ENCODE results near the gene LTO1.
A peak's percentile ranks its signal among the peaks of the same experiment; 100 is the strongest.

Gene LTO1

DNA sequence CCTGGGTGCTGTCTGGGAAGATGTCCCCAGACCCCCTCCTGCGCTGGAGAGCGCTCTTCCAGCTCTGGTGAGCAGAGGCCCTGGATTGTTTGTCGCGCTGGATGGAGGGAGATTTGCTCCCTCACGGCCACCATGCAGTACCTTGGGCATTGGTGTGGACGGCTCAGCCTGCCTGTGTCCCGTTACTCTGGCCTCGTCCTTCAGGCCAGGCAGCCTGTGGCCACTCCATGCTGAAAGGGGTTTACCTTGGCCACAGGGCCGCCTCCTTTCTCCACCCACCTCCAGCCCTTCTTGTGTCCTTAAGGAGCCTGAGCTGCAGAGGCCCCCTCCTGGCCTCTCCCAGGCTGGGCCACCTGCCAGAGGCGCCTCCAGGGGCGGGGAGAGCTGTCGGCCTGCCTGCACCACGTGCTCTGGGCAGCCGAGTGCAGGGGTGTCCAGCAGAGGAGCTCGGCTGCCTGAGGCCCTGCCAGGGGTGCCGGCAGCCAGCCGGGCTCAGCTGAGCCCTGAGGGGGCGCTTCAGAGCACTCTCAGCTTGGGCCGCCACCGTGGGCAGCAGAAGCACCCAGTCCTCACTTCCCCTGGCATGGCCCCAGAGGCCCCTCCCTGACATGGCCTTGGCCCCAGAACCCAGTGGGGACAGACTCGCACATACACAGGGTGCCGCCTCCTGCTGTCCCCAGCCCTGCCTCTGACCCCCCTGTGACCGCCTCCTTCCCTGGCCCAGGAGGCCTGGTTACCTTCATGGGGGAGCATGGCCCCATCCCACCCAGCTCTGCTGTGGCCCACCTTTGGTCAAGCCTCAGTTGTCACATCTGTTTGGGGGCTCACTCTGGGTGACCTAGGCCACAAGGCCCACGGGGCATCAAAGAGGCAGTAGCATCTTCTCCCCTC lies 30.8 kb downstream of the LTO1 start:
- peak; percentile 83 for DNase-seq

- DNase-seq = no peak
These were observed 31.5 kb downstream of the LTO1 start for GRCh38 chr11:69643646-69644045.

- DNase-seq = peak; percentile 66
These were observed 32.1 kb downstream of the LTO1 start for GRCh38 chr11:69642913-69643632.

GRCh38 chr11:69642549-69642912 lies 32.6 kb downstream of the LTO1 start:
- DNase-seq = no peak

- no peak for DNase-seq
These were observed 33.2 kb downstream of the LTO1 start for GRCh38 chr11:69641681-69642548.

DNA sequence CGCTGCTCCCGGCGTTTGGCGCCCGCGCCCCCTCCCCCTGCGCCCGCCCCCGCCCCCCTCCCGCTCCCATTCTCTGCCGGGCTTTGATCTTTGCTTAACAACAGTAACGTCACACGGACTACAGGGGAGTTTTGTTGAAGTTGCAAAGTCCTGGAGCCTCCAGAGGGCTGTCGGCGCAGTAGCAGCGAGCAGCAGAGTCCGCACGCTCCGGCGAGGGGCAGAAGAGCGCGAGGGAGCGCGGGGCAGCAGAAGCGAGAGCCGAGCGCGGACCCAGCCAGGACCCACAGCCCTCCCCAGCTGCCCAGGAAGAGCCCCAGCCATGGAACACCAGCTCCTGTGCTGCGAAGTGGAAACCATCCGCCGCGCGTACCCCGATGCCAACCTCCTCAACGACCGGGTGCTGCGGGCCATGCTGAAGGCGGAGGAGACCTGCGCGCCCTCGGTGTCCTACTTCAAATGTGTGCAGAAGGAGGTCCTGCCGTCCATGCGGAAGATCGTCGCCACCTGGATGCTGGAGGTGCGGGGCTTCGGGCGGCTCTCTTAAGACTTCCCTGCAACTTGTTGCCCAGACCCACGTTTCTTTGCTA lies 34.1 kb downstream of the LTO1 start, which contains the start of gene CCND1:
CCND1 (plus strand) TSS at position 162 of the 587 bp plus-strand sequence; CDS start at position 320, 158 bp downstream.
- peak; percentile 92 for DNase-seq

GRCh38 chr11:69640260-69640994 lies 34.7 kb downstream of the LTO1 start:
- peak; percentile 64 for DNase-seq

GRCh38 chr11:69639831-69640230 lies 35.3 kb downstream of the LTO1 start:
- no peak for DNase-seq

DNA sequence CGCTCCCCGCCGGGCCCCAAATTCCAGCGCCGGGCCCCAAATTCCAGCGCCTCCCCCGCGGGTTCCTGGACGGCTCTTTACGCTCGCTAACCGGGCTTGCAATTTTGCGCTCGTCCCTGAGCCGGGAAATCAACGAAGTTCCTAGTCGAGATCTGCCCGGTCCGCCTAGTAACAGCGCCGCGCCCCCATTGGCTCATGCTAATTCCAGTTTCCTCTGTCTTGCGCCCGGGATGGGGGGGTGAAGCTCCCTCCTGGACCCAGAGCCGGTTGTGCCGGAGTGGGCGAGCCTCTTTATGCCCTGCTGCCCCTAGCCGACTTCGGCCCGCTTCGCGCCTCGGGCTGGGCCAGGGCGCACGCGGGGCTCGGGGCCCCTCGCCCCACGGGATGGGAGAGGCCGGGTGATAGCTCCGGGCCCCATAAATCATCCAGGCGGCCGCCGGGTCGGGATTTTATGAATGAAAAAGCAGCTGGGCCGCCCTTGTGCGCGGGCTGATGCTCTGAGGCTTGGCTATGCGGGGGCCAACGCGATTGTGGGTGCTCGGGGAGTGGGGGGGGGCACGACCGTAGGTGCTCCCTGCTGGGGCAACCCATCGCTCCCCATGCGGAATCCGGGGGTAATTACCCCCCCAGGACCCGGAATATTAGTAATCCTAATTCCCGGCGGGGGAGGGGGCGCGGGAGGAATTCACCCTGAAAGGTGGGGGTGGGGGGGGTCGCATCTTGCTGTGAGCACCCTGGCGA lies 36.0 kb downstream of the LTO1 start:
- peak; percentile 98 for DNase-seq

- peak; percentile 54 for DNase-seq
These were observed 36.9 kb downstream of the LTO1 start for GRCh38 chr11:69637941-69638871.

DNA sequence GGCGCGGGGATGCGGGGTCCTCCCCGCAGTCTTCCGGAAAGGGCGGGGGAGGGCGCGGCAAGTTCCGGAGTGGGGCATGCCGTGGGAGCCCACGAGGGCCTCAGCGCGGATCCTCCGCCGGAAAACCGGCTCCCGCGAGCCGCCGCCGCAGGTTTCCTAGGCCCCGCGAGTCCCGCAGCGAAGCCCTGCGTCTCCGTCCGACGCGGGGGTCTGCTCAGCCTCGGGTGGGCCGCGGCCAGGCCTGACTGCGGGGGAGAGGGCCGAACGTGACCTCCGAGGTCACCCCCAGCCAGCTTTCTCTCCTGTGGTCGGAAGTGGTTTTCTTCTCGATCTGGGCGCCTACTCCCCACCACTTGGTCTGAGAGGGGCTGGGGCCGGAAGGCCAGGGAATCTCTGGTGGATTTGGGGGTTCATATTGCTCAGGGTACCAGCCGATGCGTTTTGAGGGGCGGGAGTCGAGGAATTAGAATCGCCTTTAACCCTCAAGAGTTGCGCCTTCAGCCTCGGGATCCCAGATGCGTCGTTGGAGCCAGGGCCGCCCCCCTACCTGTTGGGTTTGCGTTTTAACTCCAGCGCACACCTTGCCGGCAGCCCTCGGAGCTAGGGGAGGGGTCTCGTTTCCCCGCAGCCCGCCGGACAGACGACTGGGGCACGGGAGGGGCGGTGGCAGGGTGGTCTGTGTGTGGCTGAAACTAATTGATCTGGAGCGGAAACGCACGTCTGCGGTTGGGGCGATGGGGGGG lies 37.8 kb downstream of the LTO1 start:
- no peak for DNase-seq

GRCh38 chr11:69636512-69637197 lies 38.5 kb downstream of the LTO1 start:
- peak; percentile 87 for DNase-seq

DNA sequence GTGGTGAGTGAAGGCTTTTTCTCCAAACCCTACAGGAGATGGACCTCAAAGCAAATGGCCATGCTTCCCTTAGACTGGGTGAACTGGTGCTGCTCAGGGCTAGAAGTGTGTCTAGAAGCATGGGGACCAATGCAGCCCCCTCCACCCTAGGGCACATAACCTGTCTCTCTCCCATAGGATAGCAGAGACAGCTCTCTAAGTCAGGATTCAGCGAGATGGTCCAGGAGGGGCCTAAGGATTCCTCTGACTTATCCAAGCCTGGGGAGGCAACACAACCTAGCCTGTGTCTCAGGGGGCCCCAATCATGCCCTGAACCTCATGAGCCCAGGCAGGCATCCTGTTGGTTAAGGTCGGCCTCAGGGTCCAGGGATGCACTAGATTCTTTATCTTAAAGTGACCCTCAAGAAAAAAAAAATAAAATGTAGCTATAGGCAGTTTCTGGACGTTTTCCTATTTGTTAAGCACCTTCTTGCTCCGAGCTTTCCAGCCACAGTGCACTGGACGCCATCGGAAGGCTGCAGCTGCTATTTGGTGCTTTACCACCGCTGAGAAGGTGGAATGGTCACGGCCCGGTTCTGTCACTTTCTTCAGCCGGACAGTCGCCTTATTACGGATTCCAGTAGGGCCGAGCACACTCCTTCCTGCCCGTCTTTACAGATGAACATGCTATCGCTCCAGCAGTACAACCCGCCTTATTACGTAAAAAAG lies 39.2 kb downstream of the LTO1 start:
- no peak for DNase-seq

DNA sequence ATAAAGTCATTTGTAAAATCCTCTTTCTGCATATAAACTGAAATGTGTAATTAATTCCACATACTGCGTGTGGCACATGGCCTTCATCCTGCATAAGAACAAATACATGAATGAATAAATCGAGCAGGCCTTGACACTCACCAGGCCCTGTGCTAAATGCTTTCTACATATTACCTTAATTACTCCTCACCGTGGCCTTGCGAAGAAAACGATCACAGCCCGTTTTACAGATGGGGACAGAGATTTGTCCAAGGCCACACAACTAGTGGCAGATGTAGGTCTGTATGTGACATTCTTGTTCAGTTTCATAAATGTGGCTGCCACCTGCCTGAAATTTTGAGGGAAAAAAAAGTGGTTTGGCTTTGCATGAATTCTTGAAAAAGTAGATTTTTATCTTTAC lies 40.0 kb downstream of the LTO1 start:
- no peak for DNase-seq

- no peak for DNase-seq
These were observed 40.6 kb downstream of the LTO1 start for GRCh38 chr11:69634590-69634989.

DNA sequence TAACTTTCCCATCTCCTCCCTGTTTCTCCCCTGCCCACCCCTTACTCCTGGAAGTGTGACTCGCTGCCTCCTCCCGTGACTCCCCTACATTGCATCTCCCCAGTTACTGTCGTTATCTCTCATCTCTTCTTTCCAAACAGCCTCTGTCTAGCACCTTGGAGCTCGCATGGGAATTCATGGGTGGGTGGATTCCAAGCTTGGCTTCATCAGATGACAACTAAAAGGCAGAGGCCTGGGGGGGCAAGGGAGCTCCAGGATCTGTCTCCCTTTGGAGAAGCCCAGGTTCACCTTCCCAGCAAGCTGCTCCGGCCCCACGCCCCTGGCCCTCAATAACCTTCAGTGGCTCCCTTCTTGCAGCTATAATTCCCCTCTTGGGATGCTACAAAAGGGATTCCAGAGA lies 41.1 kb downstream of the LTO1 start:
- no peak for DNase-seq

- DNase-seq = no peak
These were observed 42.3 kb downstream of the LTO1 start for GRCh38 chr11:69632900-69633299.

- no peak for DNase-seq
These were observed 44.7 kb downstream of the LTO1 start for GRCh38 chr11:69630424-69630823.
